CD4-positive, alpha-beta T cell treated with Interleukin-17A for 1 hour (primary cell): ENCODE data around the gene RIMBP2.
"Not testable (repeated sequence)": the region's sequence is repeated elsewhere in the genome, so short reads cannot be mapped to it uniquely, and the experiment has no call there.

Experiments used
- DNase-seq: peaks from one replicate; pipeline ENCODE4 v3.0.0-alpha.2; 2020

The RIMBP2 gene

DNA sequence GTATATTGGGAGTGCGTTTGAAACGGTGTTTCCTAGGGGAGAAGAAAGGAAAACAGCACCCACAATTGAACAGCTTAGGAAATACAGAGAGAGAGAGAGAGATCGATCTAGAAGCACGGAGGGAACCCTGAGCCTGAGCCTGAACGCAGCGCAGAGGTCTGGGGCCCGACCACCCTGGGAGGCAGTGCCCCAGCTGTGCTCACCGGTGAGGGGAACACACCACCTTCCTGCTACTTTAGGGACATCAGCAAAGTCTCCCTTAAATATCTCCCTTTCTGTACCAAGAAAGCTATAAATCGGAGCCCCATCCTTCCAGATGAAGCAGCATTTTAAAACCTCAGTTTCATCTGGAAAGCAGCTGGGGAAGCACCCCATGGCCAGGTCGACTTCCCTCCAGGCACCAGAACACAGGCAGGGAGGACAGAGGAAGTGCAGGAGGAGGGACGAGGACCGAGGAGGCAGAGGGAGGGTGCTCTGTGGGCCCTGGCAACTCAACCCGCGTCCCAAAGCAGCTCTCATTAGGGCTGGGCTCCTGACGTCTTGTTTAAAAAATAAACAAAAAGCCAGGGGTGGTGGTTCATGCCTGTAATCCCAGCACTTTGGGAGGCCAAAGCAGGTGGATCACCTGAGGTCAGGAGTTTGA lies 12.2 kb downstream of the RIMBP2 start:
- DNase-seq, result no peak

- no peak for DNase-seq
Observed at GRCh38 chr12:130702966-130703732, 12.9 kb downstream of the RIMBP2 start.

- no peak for DNase-seq
Observed at GRCh38 chr12:130701402-130701744, 14.7 kb downstream of the RIMBP2 start.

DNA sequence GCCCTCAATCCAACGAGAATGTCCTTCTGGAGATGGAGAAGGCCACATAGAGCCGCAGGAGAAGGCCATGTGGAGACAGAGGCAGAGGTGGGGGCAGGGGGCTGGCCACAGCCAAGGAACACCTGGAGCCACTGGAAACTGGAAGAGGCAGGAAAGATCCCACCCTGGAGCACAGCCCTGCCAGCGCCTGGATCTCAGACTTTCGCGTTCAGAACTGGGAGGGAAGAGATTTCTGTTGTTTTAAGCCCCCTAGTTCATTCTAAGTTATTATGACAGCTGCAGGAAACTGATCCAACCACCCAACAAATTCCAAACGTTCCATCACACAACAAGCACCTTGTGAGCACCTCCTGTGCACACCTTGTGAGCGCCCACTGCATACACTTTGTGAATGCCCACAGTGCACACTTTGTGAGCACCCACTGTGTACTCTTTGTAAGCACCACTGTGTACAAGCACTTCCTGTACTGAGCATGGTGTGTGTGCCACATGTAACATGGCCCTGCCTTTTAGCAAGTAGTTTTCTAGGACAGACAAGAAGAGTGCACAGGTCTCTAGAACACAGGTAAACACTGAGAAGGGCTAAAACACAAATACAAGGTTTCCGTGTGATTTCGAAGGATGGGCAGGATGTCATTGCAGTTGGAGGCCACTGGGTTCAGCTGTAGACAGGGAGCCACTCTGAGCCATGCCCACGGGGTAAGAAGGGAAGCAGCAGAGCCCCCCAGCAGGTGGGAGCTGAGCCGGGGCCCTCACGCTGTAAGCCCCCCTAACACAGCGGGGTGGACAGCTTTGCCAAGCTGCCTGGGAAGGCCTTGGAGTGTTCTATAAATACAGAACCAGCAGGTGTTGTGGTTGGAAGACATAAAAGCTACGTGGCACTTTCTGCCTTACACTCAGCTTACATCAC lies 15.4 kb downstream of the RIMBP2 start:
- no peak for DNase-seq

DNA sequence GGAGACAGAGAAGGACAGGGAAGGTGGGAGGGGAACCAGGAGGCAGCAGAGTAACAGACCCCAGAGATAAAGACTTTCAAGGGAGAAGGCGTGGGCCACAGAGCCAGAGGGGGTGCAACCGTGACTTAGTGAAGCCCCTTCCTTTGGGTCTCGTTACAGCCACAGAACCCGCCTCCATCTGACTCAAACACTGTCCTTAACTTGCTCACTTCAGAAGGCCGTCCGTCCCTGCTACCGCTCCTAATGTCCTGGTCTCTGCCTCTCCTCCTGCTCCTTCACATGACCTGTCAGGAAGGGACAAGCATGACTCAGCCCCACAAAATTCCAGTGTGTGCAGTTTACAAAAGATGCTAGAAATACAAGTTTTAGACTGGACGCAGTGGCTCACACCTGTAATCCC lies 18.0 kb downstream of the RIMBP2 start:
- DNase-seq, result no peak

- no peak for DNase-seq
Observed at GRCh38 chr12:130696379-130697100, 19.6 kb downstream of the RIMBP2 start.

- no peak for DNase-seq
Observed at GRCh38 chr12:130695061-130695460, 21.0 kb downstream of the RIMBP2 start.

DNA sequence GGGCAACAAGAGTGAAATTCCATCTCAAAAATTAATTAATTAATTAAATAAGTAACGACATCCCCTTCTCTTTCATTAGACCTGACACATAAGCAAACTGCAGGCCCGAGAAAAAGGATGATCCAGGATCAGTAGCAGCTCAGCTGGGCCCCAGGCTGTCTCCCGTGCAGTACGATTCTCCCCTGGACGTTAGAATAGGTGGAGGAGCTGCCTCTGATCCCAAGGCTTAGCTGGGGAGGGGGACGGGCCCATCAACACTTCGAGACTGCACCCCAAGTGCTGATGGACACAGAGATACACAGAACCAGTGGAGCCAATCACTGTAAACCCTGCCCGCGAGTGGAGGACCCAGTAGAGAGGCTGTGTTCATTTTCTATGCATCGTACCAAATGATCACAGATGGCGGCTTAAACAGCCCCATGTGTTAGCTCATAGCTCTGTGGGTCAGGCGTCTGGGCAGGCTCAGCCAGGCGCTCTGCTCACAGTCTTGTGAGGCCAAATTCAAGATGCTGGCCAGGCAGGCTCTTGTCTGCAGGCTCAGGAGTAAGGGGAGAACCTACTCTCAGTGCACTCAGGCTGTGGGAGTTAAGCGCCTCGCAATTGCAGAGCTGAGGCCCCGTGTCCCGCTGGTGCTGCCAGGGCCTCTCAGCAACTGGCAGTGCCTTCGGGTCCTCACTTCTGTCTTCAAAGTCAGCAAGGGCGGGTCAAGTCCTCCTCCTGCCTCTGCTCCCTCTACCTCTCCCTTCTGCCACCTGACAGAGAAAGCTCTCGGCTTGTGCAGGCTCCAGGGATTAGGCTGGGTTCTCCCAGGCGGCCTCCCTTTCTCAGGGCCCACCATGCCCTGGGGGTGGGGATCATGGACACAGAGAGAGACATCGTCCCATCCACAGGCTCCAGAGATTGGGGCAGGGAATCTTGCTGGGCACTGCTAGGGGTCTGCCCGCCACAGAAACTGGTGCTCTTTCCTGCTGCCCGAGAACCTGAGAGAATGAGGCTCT lies 26.4 kb downstream of the RIMBP2 start:
- no peak for DNase-seq

DNA sequence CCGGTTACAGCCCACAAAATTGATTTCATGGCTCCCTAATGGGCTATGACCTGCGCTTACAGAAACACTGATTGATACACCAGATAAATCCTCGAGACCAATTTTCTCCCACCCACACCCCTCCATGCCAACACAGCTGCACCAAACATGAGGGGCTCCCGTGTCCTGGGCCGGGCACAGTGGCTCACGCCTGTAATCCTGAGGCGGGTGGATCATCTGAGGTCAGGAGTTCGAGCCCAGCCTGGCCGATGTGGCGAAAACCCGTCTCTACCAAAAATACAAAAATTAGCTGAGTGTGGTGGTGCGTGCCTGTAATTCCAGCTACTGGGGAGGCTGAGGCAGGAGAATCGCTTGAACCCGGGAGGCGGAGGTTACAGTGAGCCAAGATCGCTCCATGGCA lies 27.1 kb downstream of the RIMBP2 start:
- not testable (repeated sequence) for DNase-seq

DNA sequence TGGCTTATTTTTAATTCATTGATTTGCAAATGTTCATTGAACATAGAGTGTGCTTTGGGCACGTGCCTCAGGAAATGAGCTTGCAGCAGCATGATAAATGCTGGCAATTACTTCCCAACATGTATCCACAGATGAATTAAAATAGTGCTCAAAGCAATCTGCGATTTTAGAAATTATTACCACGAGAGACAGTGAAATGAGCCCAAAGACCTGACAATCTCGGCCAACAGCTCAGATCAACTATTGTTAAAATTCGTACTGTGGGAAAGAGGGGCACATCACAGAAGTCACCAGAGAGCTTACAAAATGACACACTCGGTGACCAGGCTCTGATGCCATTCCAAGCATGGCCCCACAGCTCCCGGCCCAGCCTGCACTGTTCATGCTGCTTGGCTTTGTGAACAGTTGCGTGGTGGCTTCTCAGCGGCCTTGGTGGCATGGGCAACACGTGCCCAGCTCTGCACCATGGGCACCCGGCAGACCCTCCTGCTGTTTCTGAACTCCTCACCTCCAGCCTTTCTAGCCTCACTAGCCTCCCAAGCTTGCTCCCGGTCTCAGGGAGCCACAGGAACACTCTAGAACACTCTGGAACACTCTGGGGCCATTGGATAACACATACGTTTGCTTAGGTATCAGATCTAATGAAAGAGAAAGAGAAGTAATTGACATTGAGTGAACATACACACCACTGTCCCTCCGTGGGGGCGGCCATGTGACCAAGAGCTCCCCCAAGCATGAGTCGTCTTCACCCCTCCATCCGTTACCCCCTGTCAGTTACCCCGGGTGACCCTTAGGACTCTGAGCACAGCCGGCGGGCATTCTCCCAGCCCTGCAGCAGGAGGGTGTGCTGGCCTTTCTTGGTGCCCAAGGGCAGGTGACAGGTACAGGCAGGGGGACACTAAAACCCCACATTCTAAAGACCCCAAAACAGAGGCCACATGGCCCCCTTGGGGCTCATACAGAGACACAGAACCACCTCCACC lies 28.0 kb downstream of the RIMBP2 start:
- DNase-seq, result no peak

- DNase-seq, result no peak
Observed at GRCh38 chr12:130687190-130687589, 28.9 kb downstream of the RIMBP2 start.

DNA sequence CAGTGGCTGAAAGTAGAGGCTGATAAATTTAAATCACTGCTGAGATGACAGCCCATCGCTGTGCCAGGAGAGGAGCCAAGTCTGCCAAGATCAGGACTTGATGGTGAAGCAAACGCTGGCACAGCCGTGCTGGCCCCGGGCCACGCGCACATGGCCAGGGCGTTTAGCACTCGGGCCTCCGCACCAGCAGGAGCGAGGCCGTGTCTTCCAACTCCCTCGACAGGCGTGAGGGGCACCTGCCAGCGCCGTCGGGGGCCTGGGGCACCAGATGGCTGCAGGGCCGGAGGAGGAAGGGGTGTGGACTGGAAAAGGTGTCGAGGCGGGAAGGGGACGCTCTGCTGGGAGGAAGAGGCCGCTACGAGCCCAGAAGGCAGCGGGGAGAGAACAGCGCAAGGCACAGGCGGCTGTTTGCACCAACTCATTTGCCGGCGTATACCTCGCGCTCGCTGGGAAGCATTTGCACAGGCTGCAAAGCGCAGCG lies 29.5 kb downstream of the RIMBP2 start:
- DNase-seq, result no peak

GRCh38 chr12:130685850-130686249 lies 30.2 kb downstream of the RIMBP2 start:
- DNase-seq, result no peak

DNA sequence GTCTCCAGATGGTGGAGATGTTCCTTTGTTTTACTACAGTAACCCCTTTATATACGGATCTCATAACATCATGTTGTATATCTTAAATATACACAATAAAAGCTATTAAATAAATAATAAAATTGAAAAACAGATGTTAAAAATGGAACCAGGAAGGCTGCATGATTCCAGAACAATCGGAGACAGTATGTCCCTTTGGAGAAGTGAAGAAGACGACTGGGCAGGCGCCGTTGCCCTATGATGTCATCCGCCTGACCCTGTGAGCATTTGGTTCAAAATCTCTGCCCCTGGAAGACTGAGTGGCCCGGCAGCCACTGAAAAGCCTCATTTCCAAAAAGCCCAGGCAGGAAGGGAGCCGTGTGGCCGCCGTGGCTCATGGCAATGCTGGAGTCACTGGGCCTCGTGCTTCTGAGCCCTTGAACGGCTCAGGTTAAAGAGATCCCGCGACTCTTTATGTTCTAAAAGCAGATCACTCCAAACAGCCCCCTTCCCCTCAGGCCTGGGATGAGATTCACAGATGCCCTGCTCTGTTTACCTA lies 30.8 kb downstream of the RIMBP2 start:
- DNase-seq, result no peak

GRCh38 chr12:130683811-130684210 lies 32.3 kb downstream of the RIMBP2 start:
- DNase-seq, result no peak

DNA sequence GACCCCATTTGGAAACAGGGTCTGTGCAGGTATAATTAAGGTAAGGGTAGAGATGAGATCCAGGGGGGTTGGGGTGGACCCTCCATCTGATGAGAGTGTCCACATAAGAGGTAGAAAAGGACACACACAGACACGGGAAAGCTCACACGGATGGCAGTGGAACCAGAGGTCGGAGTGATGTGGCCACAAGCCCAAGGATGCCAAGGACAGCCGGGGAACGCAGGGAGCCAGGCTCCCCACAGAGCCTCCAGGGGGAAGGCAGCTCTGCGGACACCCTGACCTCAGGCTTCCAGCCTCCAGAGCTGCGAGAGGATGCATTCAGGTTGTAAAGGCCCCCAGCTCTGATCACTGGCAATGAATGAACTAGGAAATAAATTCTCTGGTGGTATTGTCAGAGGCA lies 33.0 kb downstream of the RIMBP2 start:
- DNase-seq, result no peak

DNA sequence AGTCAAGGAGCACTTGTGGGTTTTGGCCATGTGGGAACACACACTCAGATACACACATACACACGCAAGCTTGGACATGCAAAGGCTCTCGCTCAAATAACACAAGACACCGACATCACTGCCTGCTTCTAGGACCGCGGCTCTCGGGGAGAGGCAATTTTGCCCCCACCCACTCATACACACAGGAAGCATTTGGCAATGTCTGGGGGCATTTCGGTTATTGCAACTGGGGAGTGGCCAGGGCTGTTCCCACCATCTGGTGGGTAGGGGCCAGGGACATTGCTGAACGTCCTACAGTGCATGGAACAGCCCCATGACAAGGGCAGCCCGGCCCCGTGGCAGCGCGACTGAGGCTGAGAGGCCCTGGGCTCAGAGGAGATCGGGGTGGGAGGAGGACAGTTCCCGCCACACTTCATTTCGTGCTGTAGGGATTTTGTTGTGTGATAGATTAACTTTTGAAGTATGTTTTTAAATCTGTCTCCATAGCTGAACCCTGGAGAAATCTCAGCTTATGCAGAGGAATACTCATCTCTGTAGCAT lies 35.6 kb downstream of the RIMBP2 start:
- no peak for DNase-seq

GRCh38 chr12:130677957-130678558 lies 38.0 kb downstream of the RIMBP2 start:
- no peak for DNase-seq

- no peak for DNase-seq
Observed at GRCh38 chr12:130675791-130676190, 40.3 kb downstream of the RIMBP2 start.
